Suprapubic skin (tissue), 4 donors: ENCODE data around the gene RNASE2. TPM values are rescaled to one million over a fixed set of nuclear protein-coding genes. Genes with fewer than 3 reads are reported as not detected.
"Not testable (repeated sequence)": the region's sequence is repeated elsewhere in the genome, so short reads cannot be mapped to it uniquely, and the experiment has no call there.

Source experiments
- DNase-seq, 2 donors: peaks; one replicate each; pipeline ENCODE4 v3.0.0-alpha.2; 2019; ENCODE audit warnings: low spot score in 2 of 2
- H3K27ac ChIP-seq: fragments of 200-600 bp; sonication (generic); one replicate; pipeline ENCODE4 v1.5.1; 2019
- H3K27me3 ChIP-seq: fragments of 200-600 bp; sonication (generic); one replicate; pipeline ENCODE4 v1.5.1; 2019
- H3K36me3 ChIP-seq: fragments of 200-600 bp; sonication (generic); one replicate; pipeline ENCODE4 v1.5.1; 2019
- H3K4me1 ChIP-seq: fragments of 200-600 bp; sonication (generic); one replicate; pipeline ENCODE4 v1.5.1; 2019
- H3K4me3 ChIP-seq: fragments of 200-600 bp; sonication (generic); one replicate; pipeline ENCODE4 v1.5.1; 2019; ENCODE audit warnings: mild to moderate bottlenecking
- H3K9me3 ChIP-seq: fragments of 200-600 bp; sonication (generic); one replicate; pipeline ENCODE4 v1.5.1; 2019
- EP300 ChIP-seq: sonication (generic); formaldehyde crosslinking; IDR thresholded peaks from one replicate; pipeline ENCODE4 v1.6.1; 2017; ENCODE audit warnings: antibody characterized with exemption
- POLR2A ChIP-seq, 2 donors: fragments of 450-650 bp; IDR thresholded peaks; one replicate each; pipeline ENCODE4 v1.6.1; 2017; ENCODE audit warnings: antibody characterized with exemption in 2 of 2, mild to moderate bottlenecking in 2 of 2, moderate library complexity in 2 of 2
- POLR2AphosphoS5 ChIP-seq, 3 donors: sonication (generic); formaldehyde crosslinking; IDR thresholded peaks; one replicate each; pipeline ENCODE4 v1.6.1; 2017; ENCODE audit warnings: antibody characterized with exemption in 3 of 3
- WGBS: methylation state at CpG from one replicate; pipeline ENCODE4 v1.1.5; 2018; 5-methylcytosine and 5-hydroxymethylcytosine counted together
- total RNA-seq, 4 donors: library from RNA; depleted of rRNA; stranded (reverse); fragments of >200 nt; gene quantifications; one replicate each; pipeline ENCODE4 v1.1.0, GENCODE V29; 2016
- TF ChIP-seq, protein P1 (sequence below), 2 donors: fragments of 200-600 bp in 1 of 2; fragments of 450-650 bp in 1 of 2; sonication (generic) in 1 of 2; IDR thresholded peaks; one replicate each; pipeline ENCODE4 v1.5.1; 2016 to 2019; ENCODE audit warnings: antibody characterized with exemption in 2 of 2, mild to moderate bottlenecking in 1 of 2, moderate library complexity in 1 of 2

RNASE2 gene
- total RNA-seq, 4 donors from 2014 or later = 1.6 TPM; not detected in 3

GRCh38 chr14:20978687-20979086 lies 23.4 kb downstream of the RNASE2 start:
- Histone ChIP-seq H3K4me1 (peaks cover 5% of the 10 kb centered on the region), H3K27me3 (no peaks in the 10 kb centered on the region), H3K4me3 (no peak overlapping the region), H3K9me3 (no peaks in the 10 kb centered on the region), H3K27ac (no peak overlapping the region), H3K36me3 (no peaks in the 10 kb centered on the region)
- TF ChIP-seq POLR2A (IDR thresholded peaks at IDR 0.05) = no peak
- TF ChIP-seq, protein P1, sequence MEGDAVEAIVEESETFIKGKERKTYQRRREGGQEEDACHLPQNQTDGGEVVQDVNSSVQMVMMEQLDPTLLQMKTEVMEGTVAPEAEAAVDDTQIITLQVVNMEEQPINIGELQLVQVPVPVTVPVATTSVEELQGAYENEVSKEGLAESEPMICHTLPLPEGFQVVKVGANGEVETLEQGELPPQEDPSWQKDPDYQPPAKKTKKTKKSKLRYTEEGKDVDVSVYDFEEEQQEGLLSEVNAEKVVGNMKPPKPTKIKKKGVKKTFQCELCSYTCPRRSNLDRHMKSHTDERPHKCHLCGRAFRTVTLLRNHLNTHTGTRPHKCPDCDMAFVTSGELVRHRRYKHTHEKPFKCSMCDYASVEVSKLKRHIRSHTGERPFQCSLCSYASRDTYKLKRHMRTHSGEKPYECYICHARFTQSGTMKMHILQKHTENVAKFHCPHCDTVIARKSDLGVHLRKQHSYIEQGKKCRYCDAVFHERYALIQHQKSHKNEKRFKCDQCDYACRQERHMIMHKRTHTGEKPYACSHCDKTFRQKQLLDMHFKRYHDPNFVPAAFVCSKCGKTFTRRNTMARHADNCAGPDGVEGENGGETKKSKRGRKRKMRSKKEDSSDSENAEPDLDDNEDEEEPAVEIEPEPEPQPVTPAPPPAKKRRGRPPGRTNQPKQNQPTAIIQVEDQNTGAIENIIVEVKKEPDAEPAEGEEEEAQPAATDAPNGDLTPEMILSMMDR (IDR thresholded peaks at IDR 0.05) = no peak
- 42% methylated on average over 1 of the region's 1 CpG for WGBS
- no peak for DNase-seq

DNA sequence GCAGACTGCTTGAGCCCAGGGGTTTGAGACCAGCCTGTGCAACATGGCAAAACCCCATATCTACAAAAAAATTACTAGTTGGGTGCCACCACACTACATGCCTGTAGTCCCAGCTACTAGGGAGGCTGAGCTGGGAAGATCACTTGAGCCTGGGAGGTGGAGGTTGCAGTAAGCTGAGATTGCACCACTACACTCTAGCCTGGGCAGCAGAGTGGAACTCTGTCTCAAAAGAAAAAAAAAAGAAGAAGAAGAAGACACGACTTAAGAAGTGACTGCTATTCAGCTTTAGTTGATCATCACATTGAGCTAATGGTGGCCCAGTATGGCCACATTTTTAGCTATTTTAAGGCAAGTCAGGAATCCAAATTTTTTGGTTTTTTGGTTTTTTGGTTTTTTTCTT lies 25.6 kb downstream of the RNASE2 start:
- H3K9me3 ChIP-seq = no peaks in the 10 kb centered on the region
- no peak for DNase-seq
- no peak overlapping the region for H3K4me3 ChIP-seq
- peaks cover under 1% of the 10 kb centered on the region for H3K4me1 ChIP-seq
- H3K36me3 ChIP-seq = no peaks in the 10 kb centered on the region
- H3K27ac ChIP-seq = no peak overlapping the region
- TF ChIP-seq POLR2A (IDR thresholded peaks at IDR 0.05) (no peak), EP300 (no peak)
- 83% methylated on average over 1 of the region's 1 CpG for WGBS
- no peaks in the 10 kb centered on the region for H3K27me3 ChIP-seq

GRCh38 chr14:20982646-20983369 lies 27.5 kb downstream of the RNASE2 start:
- H3K27ac ChIP-seq = no peak overlapping the region
- no peak overlapping the region for H3K4me3 ChIP-seq
- H3K4me1 ChIP-seq = peaks cover 17% of the 10 kb centered on the region
- no peak for DNase-seq
- TF ChIP-seq EP300 (no peak), POLR2A (IDR thresholded peaks at IDR 0.05) (no peak), POLR2AphosphoS5 (IDR thresholded peaks at IDR 0.05) (no peak)
- TF ChIP-seq, protein P1 (IDR thresholded peaks at IDR 0.05) = no peak
- H3K36me3 ChIP-seq = no peaks in the 10 kb centered on the region
- H3K27me3 ChIP-seq = no peaks in the 10 kb centered on the region
- H3K9me3 ChIP-seq = no peaks in the 10 kb centered on the region
- WGBS = 74% methylated on average over 2 of the region's 2 CpGs

DNA sequence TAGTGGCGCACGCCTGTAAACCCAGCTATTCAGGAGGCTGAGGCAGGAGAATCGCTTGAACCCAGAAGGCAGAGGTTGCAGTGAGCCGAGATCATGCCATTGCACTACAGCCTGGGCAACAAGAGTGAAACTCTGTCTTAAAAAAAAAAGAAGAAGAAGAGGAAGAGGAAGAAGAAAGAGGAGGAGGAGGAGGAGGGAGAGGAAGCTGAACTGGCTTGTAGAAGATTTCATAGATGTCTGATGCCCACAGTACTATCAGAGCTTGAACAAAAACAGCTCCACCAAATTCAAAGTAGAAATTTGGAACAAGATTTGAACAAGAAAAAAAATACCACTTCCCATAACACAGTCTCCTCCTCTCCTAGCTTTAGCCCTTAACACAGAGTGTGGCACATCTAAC lies 30.4 kb downstream of the RNASE2 start:
- not testable (repeated sequence) for H3K4me3 ChIP-seq, DNase-seq, H3K27ac ChIP-seq, H3K9me3 ChIP-seq, H3K27me3 ChIP-seq, H3K36me3 ChIP-seq
- peaks cover 35% of the 10 kb centered on the region for H3K4me1 ChIP-seq
- WGBS = 92% methylated on average over 4 of the region's 4 CpGs

GRCh38 chr14:20986811-20987210 lies 31.5 kb downstream of the RNASE2 start:
- H3K4me3 ChIP-seq = no peak overlapping the region
- 18% methylated on average over 2 of the region's 2 CpGs for WGBS
- H3K9me3 ChIP-seq = no peaks in the 10 kb centered on the region
- peaks cover 46% of the 10 kb centered on the region for H3K4me1 ChIP-seq
- TF ChIP-seq POLR2A (IDR thresholded peaks at IDR 0.05) (no peak), EP300 (no peak), POLR2AphosphoS5 (IDR thresholded peaks at IDR 0.05) (no peak)
- TF ChIP-seq, protein P1 (IDR thresholded peaks at IDR 0.05) = no peak
- H3K36me3 ChIP-seq = no peaks in the 10 kb centered on the region
- H3K27ac ChIP-seq = peak overlapping the region; percentile 52
- H3K27me3 ChIP-seq = no peaks in the 10 kb centered on the region
- DNase-seq = no peak

GRCh38 chr14:20988717-20989470 lies 33.6 kb downstream of the RNASE2 start:
- TF ChIP-seq POLR2A (IDR thresholded peaks at IDR 0.05) = no peak
- TF ChIP-seq EP300 = no peak
- no peaks in the 10 kb centered on the region for H3K9me3 ChIP-seq
- DNase-seq = no peak

More at GRCh38 chr14:20988717-20989470, 33.6 kb downstream of the RNASE2 start:
- Histone ChIP-seq H3K27me3 (no peaks in the 10 kb centered on the region), H3K4me3 (peak overlapping the region; percentile 78), H3K36me3 (peaks cover 18% of the 10 kb centered on the region), H3K27ac (peak overlapping the region; percentile 89), H3K4me1 (peaks cover 51% of the 10 kb centered on the region)
- 83% methylated on average over 15 of the region's 15 CpGs for WGBS
